CD4-positive, CD25-positive, alpha-beta regulatory T cell (primary cell): ENCODE data around the gene HIPK1. TPM values are rescaled to one million over a fixed set of nuclear protein-coding genes. Genes with fewer than 3 reads are reported as not detected.

Experiments used
- ATAC-seq, 2 donors: fragments of 150-1000 bp; cut with Tn5 transposase; one replicate each; pipeline ENCODE4 v1.10.0; 2021; ENCODE audit warnings: low read depth in 2 of 2, moderate number of reproducible peaks in 2 of 2, moderate library complexity in 1 of 2
- DNase-seq, 3 donors: peaks; one replicate each; pipeline versions ENCODE4 v3.0.0 to v3.0.0-alpha.2; 2012 to 2022; ENCODE audit warnings: mixed read lengths in 1 of 3
- H3K27ac ChIP-seq: one replicate; pipeline ENCODE4 v1.7.0; 2013; ENCODE audit warnings: mild to moderate bottlenecking, low read length; ENCODE audit not compliant: insufficient read depth, poor library complexity, severe bottlenecking
- H3K27me3 ChIP-seq: one replicate; pipeline ENCODE4 v1.7.0; 2013; ENCODE audit warnings: low read length; ENCODE audit not compliant: control insufficient read depth, insufficient read depth
- H3K36me3 ChIP-seq: one replicate; pipeline ENCODE4 v1.7.0; 2013; ENCODE audit warnings: mild to moderate bottlenecking, low read length, moderate library complexity; ENCODE audit not compliant: control insufficient read depth, insufficient read depth
- H3K4me1 ChIP-seq: 2 replicates; pipeline ENCODE4 v1.7.0; 2013; ENCODE audit warnings: mild to moderate bottlenecking, low read length; ENCODE audit not compliant: insufficient read depth, control insufficient read depth, poor library complexity, severe bottlenecking
- H3K4me3 ChIP-seq: one replicate; pipeline ENCODE4 v1.7.0; 2013; ENCODE audit warnings: low read depth, mild to moderate bottlenecking, low read length, moderate library complexity
- H3K9me3 ChIP-seq, 2 experiments: 1 replicate in 1 of 2; 2 replicates in 1 of 2; pipeline ENCODE4 v1.7.0; 2013; ENCODE audit warnings: low read length in 2 of 2, mild to moderate bottlenecking in 1 of 2, moderate library complexity in 1 of 2; ENCODE audit not compliant: control insufficient read depth in 2 of 2
- H3K27ac Mint-ChIP-seq, 3 donors: one replicate each; pipeline ENCODE4 v1.8.0; 2020 to 2022; ENCODE audit warnings: mild to moderate bottlenecking in 3 of 3, mixed read lengths in 3 of 3, moderate library complexity in 2 of 3
- H3K27me3 Mint-ChIP-seq: one replicate; pipeline ENCODE4 v1.8.0; 2022; ENCODE audit warnings: mild to moderate bottlenecking, mixed read lengths
- H3K36me3 Mint-ChIP-seq: one replicate; pipeline ENCODE4 v1.8.0; 2020; ENCODE audit warnings: mixed read lengths
- H3K4me1 Mint-ChIP-seq, 4 donors: one replicate each; pipeline ENCODE4 v1.8.0; 2020 to 2022; ENCODE audit warnings: mixed read lengths in 4 of 4, mild to moderate bottlenecking in 1 of 4
- H3K4me3 Mint-ChIP-seq, 4 donors: one replicate each; pipeline ENCODE4 v1.8.0; 2020 to 2022; ENCODE audit warnings: mild to moderate bottlenecking in 4 of 4, mixed read lengths in 4 of 4, moderate library complexity in 3 of 4
- H3K9me3 Mint-ChIP-seq, 7 donors: one replicate each; pipeline ENCODE4 v1.8.0; 2020 to 2022; ENCODE audit warnings: mixed read lengths in 7 of 7, mild to moderate bottlenecking in 3 of 7, moderate library complexity in 2 of 7
- polyA plus RNA-seq, 4 donors: library from polyadenylated mRNA; unstranded; fragments of 300-500 nt; fragmentation: Illumina TruSeq; gene quantifications; one replicate each; pipeline ENCODE4 v1.2.3, GENCODE V29; 2021
- total RNA-seq: library from RNA; stranded (reverse); gene quantifications from one replicate; pipeline ENCODE4 v1.2.3, GENCODE V29; 2022

The HIPK1 gene
- total RNA-seq (189 TPM), polyA plus RNA-seq (10 to 100 TPM in 2 of 4 donors, 1 to 10 TPM in 2; 8.6 to 12.5 (median 11.0) TPM)

DNA sequence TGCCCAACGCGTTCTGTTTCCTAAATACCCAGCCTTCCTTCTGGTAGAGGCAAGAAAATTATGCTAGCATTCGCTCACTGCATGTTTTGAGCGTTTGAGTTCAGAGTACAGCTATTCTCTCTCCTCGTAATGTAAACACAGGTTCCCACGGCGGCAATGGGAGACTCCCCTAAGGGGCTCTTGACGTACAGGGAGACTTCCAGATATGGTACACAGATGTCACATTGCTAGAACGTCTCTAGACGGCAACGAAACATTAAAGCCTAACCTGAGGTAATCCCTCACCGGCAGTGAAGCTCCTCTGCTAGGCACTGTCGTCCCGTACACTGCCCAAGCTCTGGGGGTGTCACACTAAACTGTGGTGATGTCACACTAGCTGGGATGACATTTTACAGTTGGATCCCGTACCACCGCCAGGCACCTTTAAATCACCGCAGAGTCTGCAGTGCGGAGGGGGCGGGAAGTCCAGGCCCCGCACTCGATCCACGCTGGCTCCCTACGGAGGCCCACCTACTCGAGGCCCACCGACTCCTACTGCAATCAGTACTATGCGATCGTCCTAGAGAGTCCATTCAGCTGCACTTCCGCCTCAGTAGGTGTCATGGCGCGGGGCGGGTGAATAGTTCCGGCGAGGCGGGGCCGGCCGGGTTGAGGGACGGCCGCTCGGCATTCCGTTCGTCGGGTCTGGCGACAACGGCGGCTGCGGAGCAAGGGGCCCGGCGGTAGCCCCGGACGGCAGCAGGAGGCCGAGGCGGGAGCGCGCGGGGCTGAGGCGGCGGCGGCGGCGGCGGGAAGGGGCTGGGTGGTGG is at the start of gene HIPK1:
TSS of gene HIPK1 (plus strand) at position 384 of the 809 bp plus-strand sequence.
- Mint-ChIP-seq H3K4me1 (peaks cover 39 to 56% (median 49%) of the 10 kb centered on the region in 4 donors), H3K27me3 (no peaks in the 10 kb centered on the region), H3K4me3 (peak within 1 kb of the TSS; percentile 98 to 99 (median 99)), H3K27ac (peak within 1 kb of the TSS; percentile 99 to 100 (median 100)), H3K36me3 (peaks cover 15% of the 10 kb centered on the region), H3K9me3 (no peaks in the 10 kb centered on the region)
- peaks cover 48% of the 10 kb centered on the region for H3K4me1 ChIP-seq
- H3K9me3 ChIP-seq, result no peaks in the 10 kb centered on the region
- no peaks in the 10 kb centered on the region for H3K36me3 ChIP-seq
- H3K27ac ChIP-seq, result peak within 1 kb of the TSS; percentile 98
- H3K4me3 ChIP-seq, result peak within 1 kb of the TSS; percentile 96
- DNase-seq (peak; percentile 88 to 94 (median 93)), ATAC-seq (peak; percentile 80 to 84)
- no peaks in the 10 kb centered on the region for H3K27me3 ChIP-seq

DNA sequence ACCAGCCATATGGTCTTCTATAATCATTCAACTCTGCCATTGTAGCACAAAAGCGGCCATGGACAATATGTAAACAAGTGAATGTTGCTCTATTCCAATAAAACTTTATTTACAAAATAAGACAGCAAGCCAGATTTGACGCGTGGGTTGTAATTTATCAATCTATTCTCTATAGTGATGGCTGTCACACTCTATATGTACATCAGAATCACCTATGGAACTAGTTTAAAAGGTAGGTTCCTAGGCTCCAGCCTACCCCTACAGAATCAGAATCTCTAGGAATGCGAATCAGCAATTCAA is 49.4 kb upstream of the HIPK1 start:
- Mint-ChIP-seq H3K9me3 (no peaks in the 10 kb centered on the region), H3K27ac (peak overlapping the region in 2 of 3 donors; percentile 79 to 87), H3K27me3 (no peaks in the 10 kb centered on the region), H3K36me3 (peaks cover 10% of the 10 kb centered on the region), H3K4me3 (no peak overlapping the region), H3K4me1 (peaks cover 38 to 50% (median 43%) of the 10 kb centered on the region in 4 donors)
- no peaks in the 10 kb centered on the region for H3K9me3 ChIP-seq
- no peaks in the 10 kb centered on the region for H3K27me3 ChIP-seq
- H3K4me1 ChIP-seq, result peaks cover 33% of the 10 kb centered on the region
- H3K4me3 ChIP-seq, result peak overlapping the region; percentile 49
- H3K27ac ChIP-seq, result no peak overlapping the region
- no peak for ATAC-seq
- no peaks in the 10 kb centered on the region for H3K36me3 ChIP-seq
- no peak for DNase-seq

DNA sequence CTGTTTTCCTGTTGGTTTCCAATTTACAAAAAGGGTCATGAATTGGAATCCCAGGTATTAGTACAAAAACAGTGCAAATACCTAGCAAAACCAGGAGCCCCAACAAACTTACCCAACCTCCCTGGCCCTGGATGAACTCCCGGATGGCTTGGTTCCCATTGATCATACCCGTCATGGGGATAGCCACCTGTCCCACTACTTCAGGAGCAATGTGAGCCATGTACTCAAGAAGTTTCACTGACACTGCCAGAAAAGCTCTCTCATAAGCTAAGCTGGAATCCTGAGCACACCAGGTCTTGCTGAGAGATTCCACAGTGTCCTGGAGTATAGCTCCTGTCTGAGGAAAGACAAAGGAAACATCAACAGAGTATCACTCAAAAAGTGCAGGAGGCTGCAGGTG is 47.5 kb upstream of the HIPK1 start:
- H3K36me3 ChIP-seq, result no peaks in the 10 kb centered on the region
- no peak overlapping the region for H3K27ac ChIP-seq
- H3K27me3 ChIP-seq, result no peaks in the 10 kb centered on the region
- peaks cover 31 to 45% (median 41%) of the 10 kb centered on the region in 4 donors for H3K4me1 Mint-ChIP-seq
- H3K9me3 Mint-ChIP-seq, result no peaks in the 10 kb centered on the region
- H3K4me3 Mint-ChIP-seq, result no peak overlapping the region
- ATAC-seq, result no peak
- peak overlapping the region in 1 of 3 donors; percentile 49 for H3K27ac Mint-ChIP-seq
- H3K27me3 Mint-ChIP-seq, result no peaks in the 10 kb centered on the region
- no peak overlapping the region for H3K4me3 ChIP-seq
- H3K9me3 ChIP-seq, result no peaks in the 10 kb centered on the region
- H3K36me3 Mint-ChIP-seq, result peaks cover 14% of the 10 kb centered on the region
- no peak for DNase-seq
- peaks cover 26% of the 10 kb centered on the region for H3K4me1 ChIP-seq

DNA sequence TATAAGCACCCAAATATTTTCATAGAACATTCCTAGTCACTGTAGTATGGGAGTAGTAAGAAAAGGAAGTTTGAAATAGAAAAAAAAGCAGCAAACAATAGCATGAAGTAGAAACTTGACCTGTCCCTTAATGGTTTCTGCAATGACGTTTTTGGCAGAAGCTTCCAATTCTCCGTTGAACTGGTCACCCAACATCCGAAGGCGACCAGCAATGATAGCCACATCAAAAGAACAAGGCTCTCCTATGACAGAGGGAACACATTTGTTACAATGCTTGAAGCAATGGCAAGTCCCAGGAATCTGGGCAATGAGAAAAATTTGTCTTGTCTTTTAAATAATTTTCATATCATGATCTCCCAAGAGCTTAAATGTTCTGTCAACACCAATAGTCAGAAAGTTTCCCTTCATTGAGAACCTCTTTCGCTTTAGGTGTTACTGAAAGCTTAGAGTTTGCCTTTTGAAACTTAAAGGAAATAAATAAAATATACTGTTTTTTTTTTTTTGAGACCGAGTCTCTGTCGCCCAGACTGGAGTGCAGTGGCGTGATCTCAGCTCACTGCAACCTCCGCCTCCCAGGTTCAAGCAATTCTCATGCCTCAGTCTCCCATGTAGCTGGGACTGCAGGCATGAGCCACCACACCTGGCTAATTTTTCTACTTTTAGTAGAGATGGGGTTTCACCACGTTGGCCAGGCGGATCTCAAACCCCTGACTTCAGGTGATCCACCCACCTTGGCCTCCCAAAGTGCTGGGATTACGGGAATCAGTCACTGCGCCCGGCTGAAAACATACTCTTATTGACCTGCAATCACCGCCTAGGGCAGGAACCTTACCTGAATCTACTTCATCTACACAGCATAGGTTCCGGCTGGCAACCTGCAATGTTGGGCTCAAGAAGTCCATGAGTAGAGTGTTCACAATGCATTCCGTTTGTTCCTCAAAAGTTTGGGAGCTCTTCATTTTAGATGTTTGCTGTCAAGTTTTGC is 42.4 kb upstream of the HIPK1 start:
- peaks cover 22% of the 10 kb centered on the region for H3K36me3 Mint-ChIP-seq
- H3K4me3 ChIP-seq, result peak overlapping the region; percentile 15
- peak overlapping the region; percentile 13 to 48 (median 16) for H3K27ac Mint-ChIP-seq
- H3K36me3 ChIP-seq, result no peaks in the 10 kb centered on the region
- no peaks in the 10 kb centered on the region for H3K9me3 Mint-ChIP-seq
- peak overlapping the region in 2 of 4 donors; percentile 68 to 79 for H3K4me3 Mint-ChIP-seq
- peaks cover 10% of the 10 kb centered on the region for H3K4me1 ChIP-seq
- H3K4me1 Mint-ChIP-seq, result peaks cover 22 to 33% (median 24%) of the 10 kb centered on the region in 4 donors
- no peak overlapping the region for H3K27ac ChIP-seq
- H3K27me3 ChIP-seq, result no peaks in the 10 kb centered on the region
- H3K27me3 Mint-ChIP-seq, result no peaks in the 10 kb centered on the region
- no peaks in the 10 kb centered on the region for H3K9me3 ChIP-seq
- DNase-seq, result no peak
- ATAC-seq, result no peak

DNA sequence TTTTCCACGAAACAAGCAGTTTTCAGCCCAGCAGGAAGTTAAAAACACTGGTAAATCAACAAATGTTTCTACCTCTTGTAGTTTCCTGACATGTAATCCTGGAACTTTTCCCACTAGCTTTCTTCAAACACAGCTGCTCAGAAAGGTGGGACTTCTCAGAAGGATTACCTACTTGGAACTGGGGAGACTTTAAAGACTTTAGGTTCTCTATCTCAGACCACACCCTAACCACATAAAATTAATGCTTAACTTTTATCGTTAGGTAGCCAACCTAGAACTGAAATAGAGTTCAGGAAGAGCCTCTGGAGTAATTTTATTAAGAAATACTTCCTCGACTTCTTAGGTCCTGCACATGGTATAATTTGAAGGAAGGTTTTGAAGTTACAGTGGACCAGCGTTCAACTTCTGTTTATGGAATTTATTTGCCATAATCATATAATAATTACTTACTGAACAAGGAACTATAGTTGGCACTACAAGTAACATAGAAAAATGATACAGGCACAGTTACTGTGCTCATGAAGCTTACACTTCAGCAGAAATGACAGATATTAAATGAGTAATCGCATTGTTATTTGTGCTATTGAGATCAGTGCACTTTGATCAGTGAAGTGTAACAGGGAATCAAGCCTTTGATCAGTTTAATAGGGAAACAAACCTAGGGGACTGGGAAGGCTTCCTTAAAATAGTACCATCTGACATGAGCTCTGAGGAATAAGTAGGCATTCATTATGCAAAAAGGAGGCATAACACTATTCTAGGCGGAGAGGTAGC is 41.5 kb upstream of the HIPK1 start, which contains the start of gene BCL2L15:
TSS of gene BCL2L15 (minus strand) at position 180 of the 774 bp plus-strand sequence. CDS start 206 bp downstream, outside the sequence.
- H3K4me1 Mint-ChIP-seq, result peaks cover 23 to 33% (median 24%) of the 10 kb centered on the region in 4 donors
- H3K4me1 ChIP-seq, result peaks cover 10% of the 10 kb centered on the region
- H3K36me3 Mint-ChIP-seq, result peaks cover 22% of the 10 kb centered on the region
- no peaks in the 10 kb centered on the region for H3K9me3 Mint-ChIP-seq
- no peaks in the 10 kb centered on the region for H3K27me3 ChIP-seq
- no peak within 1 kb of the TSS for H3K27ac ChIP-seq
- H3K4me3 Mint-ChIP-seq, result peak within 1 kb of the TSS in 2 of 4 donors; percentile 68 to 79
- DNase-seq (peak in 1 of 3 donors; percentile 32), ATAC-seq (no peak)
- no peaks in the 10 kb centered on the region for H3K9me3 ChIP-seq
- H3K36me3 ChIP-seq, result no peaks in the 10 kb centered on the region
- H3K27ac Mint-ChIP-seq, result peak within 1 kb of the TSS; percentile 13 to 82 (median 62)
- peak within 1 kb of the TSS; percentile 15 for H3K4me3 ChIP-seq
- H3K27me3 Mint-ChIP-seq, result no peaks in the 10 kb centered on the region

DNA sequence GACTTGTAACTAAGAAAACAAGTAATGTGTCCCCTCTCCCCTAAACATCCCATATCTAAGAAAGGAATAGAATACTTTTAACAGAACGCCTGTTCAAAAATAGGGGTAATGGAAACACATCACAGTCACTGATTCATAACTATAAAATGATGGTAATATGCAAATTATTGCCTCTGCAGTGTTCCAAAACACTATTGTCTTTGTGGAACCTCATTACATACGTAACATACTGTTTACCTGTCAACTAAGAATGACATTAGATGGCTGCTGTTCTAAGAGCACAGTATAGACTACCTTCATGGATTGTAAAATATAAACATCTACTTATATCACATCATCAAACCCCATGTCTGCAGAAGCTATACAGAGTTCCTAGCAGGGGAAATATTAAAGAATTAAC is 38.3 kb upstream of the HIPK1 start:
- Mint-ChIP-seq H3K4me3 (no peak overlapping the region), H3K4me1 (peaks cover 25 to 41% (median 27%) of the 10 kb centered on the region in 4 donors), H3K36me3 (peaks cover 26% of the 10 kb centered on the region), H3K27me3 (no peaks in the 10 kb centered on the region), H3K27ac (peak overlapping the region; percentile 52 to 77 (median 61)), H3K9me3 (no peaks in the 10 kb centered on the region)
- ATAC-seq (no peak), DNase-seq (no peak)
- H3K27ac ChIP-seq, result no peak overlapping the region
- H3K4me3 ChIP-seq, result no peak overlapping the region
- H3K27me3 ChIP-seq, result no peaks in the 10 kb centered on the region
- H3K9me3 ChIP-seq, result no peaks in the 10 kb centered on the region
- peaks cover 21% of the 10 kb centered on the region for H3K36me3 ChIP-seq
- H3K4me1 ChIP-seq, result peaks cover 10% of the 10 kb centered on the region
